Superior temporal gyrus (tissue), 1 donor: ENCODE data around the gene NDUFB2.
"Not testable (repeated sequence)": the region's sequence is repeated elsewhere in the genome, so short reads cannot be mapped to it uniquely, and the experiment has no call there.

Source experiments
- DNase-seq: peaks from one replicate; pipeline ENCODE4 v3.0.0-alpha.2; 2016; ENCODE audit errors: extremely low spot score

NDUFB2 gene

DNA sequence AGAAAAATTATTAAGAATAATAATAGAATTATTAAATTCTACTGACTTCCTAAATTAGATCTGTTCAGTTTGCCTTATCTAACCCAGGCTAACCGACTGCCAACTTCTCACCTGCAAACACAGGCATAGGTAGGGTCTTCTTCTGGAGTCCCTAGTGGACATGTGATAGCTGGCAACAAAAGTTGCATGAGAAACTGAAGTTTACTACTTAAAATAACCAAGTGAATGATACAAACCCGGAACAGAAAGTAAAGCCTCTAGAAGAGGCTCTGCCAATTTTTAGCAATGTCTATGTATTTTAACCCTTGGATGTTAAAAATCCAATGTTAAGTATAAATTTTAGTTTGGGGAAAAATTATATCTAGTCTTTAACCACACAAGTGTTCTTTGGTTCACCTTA is 37.6 kb downstream of the NDUFB2 start:
- DNase-seq, result no peak

DNA sequence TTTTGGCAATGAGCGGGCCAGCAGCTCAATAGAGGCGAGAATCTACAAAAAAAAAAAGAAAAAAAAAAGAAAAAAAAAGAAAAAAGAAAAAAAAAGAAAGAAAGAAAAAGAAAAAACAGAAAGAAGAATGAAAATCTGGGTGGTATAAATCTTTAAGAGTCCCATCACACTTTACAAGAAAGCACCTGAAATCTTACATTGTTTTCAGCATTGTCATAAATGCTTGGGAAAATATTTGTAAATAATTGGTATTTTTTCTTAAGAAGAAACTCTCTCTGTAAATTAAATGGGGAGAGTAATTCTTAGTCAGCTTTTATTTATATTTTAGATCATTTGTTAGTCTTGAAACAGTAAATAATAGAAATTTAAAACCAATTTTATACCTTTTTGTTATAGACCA is 38.2 kb downstream of the NDUFB2 start:
- DNase-seq, result no peak

DNA sequence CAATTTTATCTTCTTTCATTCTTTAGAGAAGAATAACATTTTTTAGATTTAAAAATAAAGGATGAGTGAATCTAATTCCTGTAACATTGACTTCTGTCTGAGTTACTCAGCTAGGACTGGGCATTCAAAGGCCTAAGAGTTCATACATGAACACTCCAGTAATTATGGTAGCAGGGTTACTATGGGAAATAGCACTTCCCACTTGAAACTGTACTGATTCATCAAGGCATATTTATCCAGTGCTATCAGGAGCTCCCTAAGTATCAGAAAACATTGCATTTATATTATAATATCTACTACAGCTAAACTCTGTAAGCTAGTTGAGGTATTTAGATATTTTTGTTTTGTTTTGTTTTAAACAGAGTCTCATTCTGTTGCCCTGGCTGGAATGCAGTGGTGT is 41.8 kb downstream of the NDUFB2 start:
- DNase-seq, result no peak

DNA sequence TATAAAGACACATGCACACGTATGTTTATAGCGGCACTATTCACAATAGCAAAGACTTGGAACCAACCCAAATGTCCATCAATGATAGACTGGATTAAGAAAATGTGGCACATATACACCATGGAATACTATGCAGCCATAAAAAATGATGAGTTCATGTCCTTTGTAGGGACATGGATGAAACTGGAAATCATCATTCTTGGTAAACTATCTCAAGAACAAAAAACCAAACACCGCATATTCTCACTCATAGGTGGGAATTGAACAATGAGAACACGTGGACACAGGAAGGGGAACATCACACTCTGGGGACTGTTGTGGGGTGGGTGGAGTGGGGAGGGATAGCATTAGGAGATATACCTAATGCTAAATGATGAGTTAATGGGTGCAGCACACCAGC is 46.7 kb downstream of the NDUFB2 start:
- not testable (repeated sequence) for DNase-seq

- DNase-seq, result no peak
Observed at GRCh38 chr7:140744005-140744404, 47.5 kb downstream of the NDUFB2 start.

GRCh38 chr7:140745266-140746058 is 49.0 kb downstream of the NDUFB2 start:
- DNase-seq, result no peak

- no peak for DNase-seq
Observed at GRCh38 chr7:140746751-140747150, 50.2 kb downstream of the NDUFB2 start.

- no peak for DNase-seq
Observed at GRCh38 chr7:140752533-140752932, 56.0 kb downstream of the NDUFB2 start.

- no peak for DNase-seq
Observed at GRCh38 chr7:140754506-140754905, 58.0 kb downstream of the NDUFB2 start.
